ENCODE measurements around the gene CSRNP2. TPM values are rescaled to one million over a fixed set of nuclear protein-coding genes. Genes with fewer than 3 reads are reported as not detected.

The CSRNP2 gene
- polyA plus RNA-seq (2013), result 10.9 TPM

- ChIA-PET CTCF (interaction anchor here (0.7 to 1.0 kb wide), 2 partner anchors 101 to 158 kb away, joined by 3 read pairs; no protein-coding TSS in a partner anchor), POLR2A (interaction anchor here (0.6 to 1.7 kb wide), 6 partner anchors 22 to 320 kb away, joined by 3 to 5 read pairs (median 3); partner anchors contain the start of gene ATF1)
- peaks cover 2 to 32% (median 17%) of the 10 kb centered on the region in 4 experiments for H3K4me1 ChIP-seq (ENCODE audit: control extremely low read depth in 1 of 4, control insufficient read depth in 4 of 4, insufficient read depth in 4 of 4, low read length in 3 of 4)
- DNase-seq, result peak; percentile 95 to 98 (median 97)
- H3K27me3 ChIP-seq (replicated peaks in 2 of 5; ENCODE audit: control insufficient read depth in 4 of 5, insufficient read depth in 5 of 5, low read length in 4 of 5), result no peaks in the 10 kb centered on the region
- H3K9me3 ChIP-seq (ENCODE audit: control extremely low read depth in 1 of 5, control insufficient read depth in 4 of 5, insufficient read depth in 2 of 5, low read depth in 1 of 5, low read length in 4 of 5), result no peaks in the 10 kb centered on the region
- peak within 1 kb of the TSS; percentile 66 to 88 (median 81) for H3K4me3 ChIP-seq (ENCODE audit: control insufficient read depth in 1 of 7, extremely low read depth in 1 of 7, insufficient read depth in 4 of 7, low read depth in 2 of 7, low read length in 6 of 7)
- 0% methylated on average over 72 of the region's 74 CpGs for WGBS (ENCODE audit: insufficient coverage)
- H3K36me3 ChIP-seq (ENCODE audit: control insufficient read depth in 4 of 4, insufficient read depth in 4 of 4, low read length in 3 of 4), result no peaks in the 10 kb centered on the region
- peak within 1 kb of the TSS in 1 of 2 experiments; percentile 79 for H3K27ac ChIP-seq (ENCODE audit: insufficient read depth in 1 of 2, low read depth in 1 of 2, low read length in 2 of 2, poor library complexity in 1 of 2, severe bottlenecking in 2 of 2)
Observed at GRCh38 chr12:51083126-51083833, at the start of gene CSRNP2. Gene CSRNP2 (minus strand): TSS chr12:51083596. CDS start chr12:51076561, 7,035 bp downstream.

GRCh38 chr12:51132693-51133092 lies 49.3 kb upstream of the CSRNP2 start:
- H3K27ac ChIP-seq (ENCODE audit: insufficient read depth in 1 of 2, low read depth in 1 of 2, low read length in 2 of 2, poor library complexity in 1 of 2, severe bottlenecking in 2 of 2), result no peak overlapping the region
- WGBS (ENCODE audit: insufficient coverage), result 100% methylated on average over 3 of the region's 5 CpGs

GRCh38 chr12:51131745-51132521 lies 48.5 kb upstream of the CSRNP2 start:
- Histone ChIP-seq H3K27ac (ENCODE audit: insufficient read depth in 1 of 2, low read depth in 1 of 2, low read length in 2 of 2, poor library complexity in 1 of 2, severe bottlenecking in 2 of 2) (no peak overlapping the region), H3K4me3 (ENCODE audit: control insufficient read depth in 1 of 7, extremely low read depth in 1 of 7, insufficient read depth in 4 of 7, low read depth in 2 of 7, low read length in 6 of 7) (no peak overlapping the region), H3K36me3 (ENCODE audit: control insufficient read depth in 4 of 4, insufficient read depth in 4 of 4, low read length in 3 of 4) (peaks cover 0 to 6% (median 4%) of the 10 kb centered on the region in 4 experiments), H3K27me3 (replicated peaks in 2 of 5; ENCODE audit: control insufficient read depth in 4 of 5, insufficient read depth in 5 of 5, low read length in 4 of 5) (no peaks in the 10 kb centered on the region), H3K4me1 (ENCODE audit: control extremely low read depth in 1 of 4, control insufficient read depth in 4 of 4, insufficient read depth in 4 of 4, low read length in 3 of 4) (no peaks in the 10 kb centered on the region), H3K9me3 (ENCODE audit: control extremely low read depth in 1 of 5, control insufficient read depth in 4 of 5, insufficient read depth in 2 of 5, low read depth in 1 of 5, low read length in 4 of 5) (no peaks in the 10 kb centered on the region)
- CTCF ChIA-PET, result interaction anchor here (1.6 kb wide), 1 partner anchor 8 kb away, joined by 3 read pairs; no protein-coding TSS in a partner anchor
- POLR2A ChIA-PET, result no interaction called here
- 83% methylated on average over 1 of the region's 5 CpGs for WGBS (ENCODE audit: insufficient coverage)
- DNase-seq, result peak in 2 of 3 donors; percentile 4 to 11

More at GRCh38 chr12:51132693-51133092, 49.3 kb upstream of the CSRNP2 start:
- Histone ChIP-seq H3K4me1 (ENCODE audit: control extremely low read depth in 1 of 4, control insufficient read depth in 4 of 4, insufficient read depth in 4 of 4, low read length in 3 of 4) (no peaks in the 10 kb centered on the region), H3K27me3 (replicated peaks in 2 of 5; ENCODE audit: control insufficient read depth in 4 of 5, insufficient read depth in 5 of 5, low read length in 4 of 5) (no peaks in the 10 kb centered on the region), H3K4me3 (ENCODE audit: control insufficient read depth in 1 of 7, extremely low read depth in 1 of 7, insufficient read depth in 4 of 7, low read depth in 2 of 7, low read length in 6 of 7) (no peak overlapping the region), H3K9me3 (ENCODE audit: control extremely low read depth in 1 of 5, control insufficient read depth in 4 of 5, insufficient read depth in 2 of 5, low read depth in 1 of 5, low read length in 4 of 5) (no peaks in the 10 kb centered on the region), H3K36me3 (ENCODE audit: control insufficient read depth in 4 of 4, insufficient read depth in 4 of 4, low read length in 3 of 4) (peaks cover 0 to 6% (median 4%) of the 10 kb centered on the region in 4 experiments)
- DNase-seq, result no peak
- ChIA-PET POLR2A (no interaction called here), CTCF (interaction anchor here (1.6 kb wide), 1 partner anchor 9 kb away, joined by 3 read pairs; no protein-coding TSS in a partner anchor)

- Histone ChIP-seq H3K9me3 (ENCODE audit: control extremely low read depth in 1 of 5, control insufficient read depth in 4 of 5, insufficient read depth in 2 of 5, low read depth in 1 of 5, low read length in 4 of 5) (no peaks in the 10 kb centered on the region), H3K36me3 (ENCODE audit: control insufficient read depth in 4 of 4, insufficient read depth in 4 of 4, low read length in 3 of 4) (peaks cover 3 to 13% (median 9%) of the 10 kb centered on the region in 4 experiments), H3K27me3 (replicated peaks in 2 of 5; ENCODE audit: control insufficient read depth in 4 of 5, insufficient read depth in 5 of 5, low read length in 4 of 5) (no peaks in the 10 kb centered on the region), H3K27ac (ENCODE audit: insufficient read depth in 1 of 2, low read depth in 1 of 2, low read length in 2 of 2, poor library complexity in 1 of 2, severe bottlenecking in 2 of 2) (no peak overlapping the region), H3K4me3 (ENCODE audit: control insufficient read depth in 1 of 7, extremely low read depth in 1 of 7, insufficient read depth in 4 of 7, low read depth in 2 of 7, low read length in 6 of 7) (no peak overlapping the region), H3K4me1 (ENCODE audit: control extremely low read depth in 1 of 4, control insufficient read depth in 4 of 4, insufficient read depth in 4 of 4, low read length in 3 of 4) (no peaks in the 10 kb centered on the region)
- ChIA-PET CTCF (interaction anchor here (1.0 kb wide), 1 partner anchor 22 kb away, joined by 3 read pairs; no protein-coding TSS in a partner anchor), POLR2A (no interaction called here)
- no peak for DNase-seq
- 90% methylated on average over 2 of the region's 3 CpGs for WGBS (ENCODE audit: insufficient coverage)
Observed at GRCh38 chr12:51128919-51129318, 45.5 kb upstream of the CSRNP2 start.

GRCh38 chr12:51127050-51127729 lies 43.8 kb upstream of the CSRNP2 start:
- no peak overlapping the region for H3K4me3 ChIP-seq (ENCODE audit: control insufficient read depth in 1 of 7, extremely low read depth in 1 of 7, insufficient read depth in 4 of 7, low read depth in 2 of 7, low read length in 6 of 7)
- no peaks in the 10 kb centered on the region for H3K27me3 ChIP-seq (replicated peaks in 2 of 5; ENCODE audit: control insufficient read depth in 4 of 5, insufficient read depth in 5 of 5, low read length in 4 of 5)
- ChIA-PET CTCF (no interaction called here), POLR2A (no interaction called here)
- WGBS (ENCODE audit: insufficient coverage), result no CpG with 5 or more reads among the region's 2 CpGs
- DNase-seq, result no peak
- no peaks in the 10 kb centered on the region for H3K9me3 ChIP-seq (ENCODE audit: control extremely low read depth in 1 of 5, control insufficient read depth in 4 of 5, insufficient read depth in 2 of 5, low read depth in 1 of 5, low read length in 4 of 5)
- H3K36me3 ChIP-seq (ENCODE audit: control insufficient read depth in 4 of 4, insufficient read depth in 4 of 4, low read length in 3 of 4), result peaks cover 2 to 13% (median 9%) of the 10 kb centered on the region in 4 experiments
- no peaks in the 10 kb centered on the region for H3K4me1 ChIP-seq (ENCODE audit: control extremely low read depth in 1 of 4, control insufficient read depth in 4 of 4, insufficient read depth in 4 of 4, low read length in 3 of 4)
- no peak overlapping the region for H3K27ac ChIP-seq (ENCODE audit: insufficient read depth in 1 of 2, low read depth in 1 of 2, low read length in 2 of 2, poor library complexity in 1 of 2, severe bottlenecking in 2 of 2)

- H3K27ac ChIP-seq (ENCODE audit: insufficient read depth in 1 of 2, low read depth in 1 of 2, low read length in 2 of 2, poor library complexity in 1 of 2, severe bottlenecking in 2 of 2), result no peak overlapping the region
Observed at GRCh38 chr12:51126297-51126696, 42.9 kb upstream of the CSRNP2 start.

More at GRCh38 chr12:51126297-51126696, 42.9 kb upstream of the CSRNP2 start:
- Histone ChIP-seq H3K27me3 (replicated peaks in 2 of 5; ENCODE audit: control insufficient read depth in 4 of 5, insufficient read depth in 5 of 5, low read length in 4 of 5) (no peaks in the 10 kb centered on the region), H3K9me3 (ENCODE audit: control extremely low read depth in 1 of 5, control insufficient read depth in 4 of 5, insufficient read depth in 2 of 5, low read depth in 1 of 5, low read length in 4 of 5) (no peaks in the 10 kb centered on the region), H3K4me3 (ENCODE audit: control insufficient read depth in 1 of 7, extremely low read depth in 1 of 7, insufficient read depth in 4 of 7, low read depth in 2 of 7, low read length in 6 of 7) (no peak overlapping the region), H3K36me3 (ENCODE audit: control insufficient read depth in 4 of 4, insufficient read depth in 4 of 4, low read length in 3 of 4) (peaks cover 2 to 13% (median 9%) of the 10 kb centered on the region in 4 experiments), H3K4me1 (ENCODE audit: control extremely low read depth in 1 of 4, control insufficient read depth in 4 of 4, insufficient read depth in 4 of 4, low read length in 3 of 4) (no peaks in the 10 kb centered on the region)
- WGBS (ENCODE audit: insufficient coverage), result 100% methylated on average over 1 of the region's 2 CpGs
- POLR2A ChIA-PET, result no interaction called here
- no peak for DNase-seq
- CTCF ChIA-PET, result no interaction called here
